Motor neuron (in vitro differentiated cells): ENCODE data around the gene CCDC136. TPM values are rescaled to one million over a fixed set of nuclear protein-coding genes. Genes with fewer than 3 reads are reported as not detected.

ENCODE experiments used
- ATAC-seq, 8 experiments: fragments of 200-7000 bp; cut with Tn5 transposase; replicated peaks in 6 of 8; 2 replicates each; pipeline ENCODE4 v1.8.0; 2021; ENCODE audit warnings: mild to moderate bottlenecking in 8 of 8, moderate library complexity in 8 of 8
- H3K27ac ChIP-seq, 2 donors: fragments of 250-450 bp; sonication (Bioruptor Pico); 2 replicates each; pipeline ENCODE4 v1.9.0; 2021; ENCODE audit warnings: antibody characterized with exemption in 2 of 2, mild to moderate bottlenecking in 2 of 2, moderate library complexity in 1 of 2
- H3K4me1 ChIP-seq, 2 donors: fragments of 250-450 bp; sonication (Bioruptor Pico); replicated peaks in 1 of 2; 2 replicates each; pipeline ENCODE4 v1.6.1; 2021; ENCODE audit warnings: antibody characterized with exemption in 2 of 2, mild to moderate bottlenecking in 2 of 2, moderate library complexity in 1 of 2
- H3K4me3 ChIP-seq, 5 donors: fragments of 250-450 bp; sonication (Bioruptor Pico); 2 replicates each; pipeline ENCODE4 v1.9.0; 2021; ENCODE audit warnings: antibody characterized with exemption in 5 of 5, mild to moderate bottlenecking in 5 of 5, moderate library complexity in 4 of 5
- WGBS, 10 experiments: fragments of 450-650 bp; shearing (Covaris generic); methylation state at CpG; one replicate each; pipeline ENCODE4 v1.0.0; 2022; 5-methylcytosine and 5-hydroxymethylcytosine counted together
- in situ Hi-C, 9 experiments: fragments of 400-800 bp; cut with MboI; loops; one replicate each; pipeline ENCODE4 v1.15.0; 2021; ENCODE audit warnings: low sequenced_read_pairs in 9 of 9, low pct_unique_long_range_greater_than_20kb in 2 of 9; ENCODE audit not compliant: unreplicated experiment in 9 of 9
- total RNA-seq, 8 experiments: library from RNA; unstranded; fragments of 300-600 nt; gene quantifications; 2 replicates each; pipeline versions ENCODE4 v1.2.3 to v1.2.4, GENCODE V29; 2022

Gene CCDC136
- 10 to 100 TPM in 7 of 8 experiments, 1 to 10 TPM in 1; 3.7 to 99.4 (median 23.1) TPM for total RNA-seq

GRCh38 chr7:128791121-128791971 lies at the start of gene CCDC136:
TSS of gene CCDC136 (plus strand) at chr7:128791968. CDS start at chr7:128792412, 444 bp downstream.
- peak within 1 kb of the TSS; percentile 24 to 62 for H3K27ac ChIP-seq
- peak within 1 kb of the TSS; percentile 60 to 82 (median 70) for H3K4me3 ChIP-seq
- peak; percentile 80 to 95 (median 84) for ATAC-seq
- no CpG with 5 or more reads among the region's 80 CpGs for WGBS, 10 experiments
- in situ Hi-C loops = no loop called here
- H3K4me1 ChIP-seq = peaks cover 14 to 15% of the 10 kb centered on the region in 2 donors

DNA sequence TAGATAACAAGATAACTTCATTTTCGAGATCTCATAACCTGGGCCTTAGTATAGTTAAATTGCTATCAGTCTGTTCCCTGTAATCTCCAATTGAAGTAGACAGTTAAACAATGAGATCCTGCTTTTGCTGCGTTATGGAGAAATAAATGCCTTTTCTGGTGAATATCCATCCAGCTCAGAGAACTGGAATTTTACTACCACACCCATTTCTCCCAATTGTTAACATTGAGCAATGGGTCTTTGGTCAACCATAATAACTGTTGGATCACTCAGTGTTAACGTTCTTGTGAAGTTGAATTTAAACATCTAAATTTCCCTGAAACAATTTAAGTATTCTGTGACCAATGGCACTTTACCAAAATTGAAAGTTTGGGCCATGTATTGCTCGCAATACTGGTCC lies 49.6 kb upstream of the CCDC136 start:
- H3K27ac ChIP-seq = no peak overlapping the region
- H3K4me3 ChIP-seq = no peak overlapping the region
- in situ Hi-C loops = no loop called here
- ATAC-seq = no peak
- peaks cover 14 to 18% of the 10 kb centered on the region in 2 donors for H3K4me1 ChIP-seq
- 0 to 100% (median 92%) methylated on average over 1 to 4 of the region's 4 CpGs; no CpG with 5 or more reads in 1 of the 10 experiments for WGBS, 10 experiments

- Histone ChIP-seq H3K4me1 (peaks cover 12 to 16% of the 10 kb centered on the region in 2 donors), H3K27ac (no peak overlapping the region), H3K4me3 (no peak overlapping the region)
- peak in 1 of 8 experiments; percentile 3 for ATAC-seq
- 48 to 98% (median 95%) methylated on average over 2 to 7 of the region's 7 CpGs; no CpG with 5 or more reads in 1 of the 10 experiments for WGBS, 10 experiments
- in situ Hi-C loops = no loop called here
These were observed 48.5 kb upstream of the CCDC136 start for GRCh38 chr7:128743112-128743772.

DNA sequence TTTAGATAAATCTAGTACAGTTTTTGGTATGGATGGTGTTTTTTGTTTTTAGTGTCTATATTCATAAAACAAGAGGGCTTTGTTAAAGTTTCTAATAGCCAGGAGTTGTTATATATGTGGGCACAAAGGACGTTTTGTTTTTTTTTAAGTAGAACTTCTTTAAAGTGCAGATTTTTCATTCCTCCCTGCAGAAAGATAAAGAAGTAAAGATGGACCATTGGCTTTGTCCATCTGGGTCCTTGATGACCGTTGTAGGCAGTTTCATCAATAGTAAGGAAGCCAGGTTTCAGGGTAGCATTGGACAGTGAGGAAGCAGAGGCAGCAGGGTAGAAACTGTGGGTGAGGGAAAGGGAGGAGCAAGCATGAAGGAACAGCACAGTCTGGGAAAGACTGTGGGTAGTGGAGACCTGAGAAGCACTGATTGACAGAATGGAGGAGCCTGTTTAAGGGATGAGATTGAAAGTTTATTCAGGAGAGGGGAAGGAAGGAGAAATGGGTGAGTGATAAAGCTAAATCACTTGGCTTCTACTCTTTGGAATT lies 47.3 kb upstream of the CCDC136 start:
- 14 to 100% (median 73%) methylated on average over 1 to 2 of the region's 2 CpGs; no CpG with 5 or more reads in 1 of the 10 experiments for WGBS, 10 experiments

GRCh38 chr7:128745706-128746105 lies 46.1 kb upstream of the CCDC136 start:
- WGBS, 10 experiments = 0 to 100% (median 83%) methylated on average over 1 of the region's 1 CpG
- H3K4me3 ChIP-seq = no peak overlapping the region
- in situ Hi-C loops = no loop called here

More for the DNA sequence above, 47.3 kb upstream of the CCDC136 start:
- in situ Hi-C loops = no loop called here
- no peak overlapping the region for H3K27ac ChIP-seq
- no peak for ATAC-seq
- H3K4me3 ChIP-seq = no peak overlapping the region
- H3K4me1 ChIP-seq = peaks cover 8 to 12% of the 10 kb centered on the region in 2 donors

GRCh38 chr7:128747327-128748079 lies 44.3 kb upstream of the CCDC136 start:
- 52 to 100% (median 94%) methylated on average over 2 to 5 of the region's 6 CpGs; no CpG with 5 or more reads in 1 of the 10 experiments for WGBS, 10 experiments
- Histone ChIP-seq H3K4me3 (no peak overlapping the region), H3K4me1 (no peaks in the 10 kb centered on the region), H3K27ac (no peak overlapping the region)
- no peak for ATAC-seq
- in situ Hi-C loops = no loop called here

More at GRCh38 chr7:128745706-128746105, 46.1 kb upstream of the CCDC136 start:
- no peak for ATAC-seq
- Histone ChIP-seq H3K27ac (no peak overlapping the region), H3K4me1 (peaks cover 5 to 7% of the 10 kb centered on the region in 2 donors)

DNA sequence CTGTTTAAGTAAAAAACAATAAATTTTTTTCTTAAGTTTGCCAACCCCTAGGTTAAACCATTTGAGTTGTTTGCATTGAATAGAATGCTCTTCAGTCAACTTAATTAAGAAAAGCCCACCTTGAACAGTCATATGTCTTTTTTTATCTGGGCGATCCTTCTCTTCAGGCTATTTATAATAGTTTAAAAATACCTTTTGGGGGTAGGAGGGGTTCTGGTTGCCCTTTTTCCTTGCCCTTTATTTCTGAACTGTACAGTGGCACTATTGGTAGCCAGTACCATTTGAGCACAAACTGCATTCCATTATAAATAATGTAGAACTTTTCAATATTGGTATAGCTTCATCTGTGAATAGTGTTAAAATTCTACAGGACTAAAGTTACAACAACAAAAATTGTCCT lies 39.5 kb upstream of the CCDC136 start:
- in situ Hi-C loops = no loop called here
- H3K4me1 ChIP-seq = no peaks in the 10 kb centered on the region
- H3K27ac ChIP-seq = no peak overlapping the region
- H3K4me3 ChIP-seq = no peak overlapping the region
- 71 to 100% (median 100%) methylated on average over 1 of the region's 1 CpG; no CpG with 5 or more reads in 2 of the 10 experiments for WGBS, 10 experiments
- no peak for ATAC-seq

DNA sequence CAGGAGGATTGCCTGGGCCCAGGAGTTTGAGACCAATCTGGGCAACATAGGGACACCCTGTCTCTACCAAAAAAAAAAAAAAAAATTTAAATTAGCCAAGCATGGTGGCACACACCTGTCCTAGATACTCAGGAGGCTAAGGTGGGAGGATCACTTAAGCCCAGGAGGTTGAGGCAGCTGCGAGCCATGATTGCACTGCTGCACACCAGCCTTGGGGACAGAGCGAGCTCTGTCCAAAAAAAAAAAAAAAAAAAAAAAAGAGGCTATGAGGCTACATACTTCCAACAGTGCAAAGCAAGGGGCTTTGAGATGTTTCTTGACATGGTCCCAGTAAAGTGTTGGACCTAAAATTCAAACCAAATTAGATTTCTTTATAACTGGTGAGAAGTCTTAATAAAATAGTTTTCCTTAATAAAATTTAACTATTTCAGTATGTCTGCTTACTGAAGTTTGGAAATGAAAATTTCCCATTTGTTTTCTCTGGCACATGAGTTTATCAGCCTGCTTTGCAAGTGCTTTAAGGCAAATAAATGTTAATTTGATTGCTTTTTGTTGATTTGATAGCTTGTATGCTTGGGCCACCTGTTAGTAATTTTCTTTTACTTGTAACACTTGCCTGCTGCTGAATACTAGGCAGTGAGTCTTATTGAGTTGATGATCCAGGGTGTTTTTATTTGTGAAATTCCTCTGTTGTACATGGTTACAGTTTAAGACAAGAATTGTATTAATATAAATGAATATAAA lies 36.5 kb upstream of the CCDC136 start:
- ATAC-seq = peak in 2 of 8 experiments; percentile 5 to 68
- Histone ChIP-seq H3K4me3 (no peak overlapping the region), H3K27ac (no peak overlapping the region), H3K4me1 (no peaks in the 10 kb centered on the region)
- 60 to 100% (median 100%) methylated on average over 1 to 2 of the region's 2 CpGs; no CpG with 5 or more reads in 5 of the 10 experiments for WGBS, 10 experiments
- in situ Hi-C loops = no loop called here

DNA sequence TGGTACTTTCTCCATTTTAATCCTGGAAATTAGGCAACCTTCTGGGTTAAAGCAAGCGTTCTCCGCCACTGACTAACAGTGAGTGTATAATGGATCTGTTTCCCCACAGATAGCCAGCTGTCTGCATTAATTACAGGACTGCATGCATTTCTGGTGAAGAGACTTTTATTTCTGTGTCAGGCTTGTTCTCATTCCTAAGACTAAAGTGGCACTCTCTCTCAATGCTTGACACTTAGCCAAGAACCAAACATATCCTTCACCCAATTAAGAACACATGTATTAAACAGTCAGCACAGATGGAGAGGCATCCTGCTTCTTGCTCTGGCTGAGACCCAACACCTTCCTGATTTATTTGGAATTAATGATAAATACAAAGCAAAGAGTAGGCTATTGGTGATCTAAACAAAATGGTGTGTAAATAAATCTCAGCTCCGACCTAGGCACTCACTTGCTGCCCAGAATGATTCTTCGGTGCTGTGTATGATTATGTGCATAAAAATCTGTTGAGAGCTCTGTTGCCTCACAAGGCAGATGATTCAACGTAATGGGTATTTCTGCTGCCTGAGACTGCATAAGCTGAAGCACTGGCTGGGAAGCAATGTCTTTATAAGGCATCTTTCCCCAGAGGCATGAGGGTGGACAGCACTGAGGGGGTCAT lies 35.8 kb upstream of the CCDC136 start:
- H3K4me1 ChIP-seq = no peaks in the 10 kb centered on the region
- WGBS, 10 experiments = 4 to 95% (median 42%) methylated on average over 2 to 5 of the region's 5 CpGs; no CpG with 5 or more reads in 1 of the 10 experiments
- H3K27ac ChIP-seq = no peak overlapping the region
- H3K4me3 ChIP-seq = no peak overlapping the region
- peak in 5 of 8 experiments; percentile 38 to 93 (median 86) for ATAC-seq
- in situ Hi-C loops = no loop called here

- ATAC-seq = no peak
These were observed 34.6 kb upstream of the CCDC136 start for GRCh38 chr7:128757203-128757602.

DNA sequence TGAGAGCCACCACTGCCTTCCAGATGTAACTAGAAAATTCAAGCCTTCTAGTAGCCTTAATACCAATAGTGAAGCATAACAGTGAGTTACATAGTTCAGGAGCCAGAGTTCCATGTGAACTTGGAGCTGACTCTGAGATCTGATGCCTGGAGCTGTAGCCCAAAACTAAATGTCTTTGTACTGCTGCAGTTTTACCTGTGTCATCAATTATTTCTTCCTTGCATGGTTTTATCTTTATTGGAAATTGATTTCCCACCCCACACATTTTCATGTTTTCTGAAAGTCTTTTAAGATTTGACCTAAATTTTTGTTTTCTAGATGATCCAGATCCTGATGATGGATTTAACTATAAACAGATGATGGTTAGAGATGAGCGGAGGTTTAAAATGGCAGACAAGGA lies 33.2 kb upstream of the CCDC136 start:
- no peak overlapping the region for H3K4me3 ChIP-seq
- in situ Hi-C loops = no loop called here
- no peak for ATAC-seq
- 93 to 100% (median 100%) methylated on average over 1 of the region's 1 CpG; no CpG with 5 or more reads in 2 of the 10 experiments for WGBS, 10 experiments
- no peak overlapping the region for H3K27ac ChIP-seq
- no peaks in the 10 kb centered on the region for H3K4me1 ChIP-seq

More at GRCh38 chr7:128757203-128757602, 34.6 kb upstream of the CCDC136 start:
- H3K4me1 ChIP-seq = no peaks in the 10 kb centered on the region
- 17 to 100% (median 78%) methylated on average over 1 to 2 of the region's 2 CpGs; no CpG with 5 or more reads in 4 of the 10 experiments for WGBS, 10 experiments
- no peak overlapping the region for H3K4me3 ChIP-seq
- no peak overlapping the region for H3K27ac ChIP-seq
- in situ Hi-C loops = no loop called here
